NCI-H1417 treated with DMSO at 0.1 percent for 48 hours (cell line): Measurements from ENCODE around the gene ATP11B.

Source experiments
- DNase-seq: peaks from one replicate; lab custom pipeline; 2025; lab: John Stamatoyannopoulos, UW

The ATP11B gene

GRCh38 chr3:182910936-182911781 is 117.9 kb downstream of the ATP11B start:
- DNase-seq: no peak

- DNase-seq: no peak
These were observed 118.4 kb downstream of the ATP11B start for GRCh38 chr3:182911782-182912111.

- no peak for DNase-seq
These were observed 119.2 kb downstream of the ATP11B start for GRCh38 chr3:182912474-182912873.

- peak; percentile 23 for DNase-seq
These were observed 120.6 kb downstream of the ATP11B start for GRCh38 chr3:182913889-182914288.

GRCh38 chr3:182914341-182914740 is 121.0 kb downstream of the ATP11B start:
- no peak for DNase-seq

- no peak for DNase-seq
These were observed 123.8 kb downstream of the ATP11B start for GRCh38 chr3:182917134-182917533.

GRCh38 chr3:182919866-182920357 is 126.6 kb downstream of the ATP11B start:
- no peak for DNase-seq

GRCh38 chr3:182920515-182921084 is 127.3 kb downstream of the ATP11B start:
- no peak for DNase-seq

- DNase-seq: no peak
These were observed 128.5 kb downstream of the ATP11B start for GRCh38 chr3:182921665-182922355.

- no peak for DNase-seq
These were observed 132.1 kb downstream of the ATP11B start for GRCh38 chr3:182925330-182925943.

- DNase-seq: no peak
These were observed 132.6 kb downstream of the ATP11B start for GRCh38 chr3:182925944-182926337.

GRCh38 chr3:182935803-182936202 is 142.5 kb downstream of the ATP11B start:
- no peak for DNase-seq

GRCh38 chr3:182936239-182936917 is 143.1 kb downstream of the ATP11B start:
- DNase-seq: no peak

GRCh38 chr3:182936918-182937285 is 143.6 kb downstream of the ATP11B start:
- no peak for DNase-seq

- DNase-seq: no peak
These were observed 144.2 kb downstream of the ATP11B start for GRCh38 chr3:182937293-182938051.

- no peak for DNase-seq
These were observed 147.0 kb downstream of the ATP11B start for GRCh38 chr3:182940266-182940808.

- DNase-seq: no peak
These were observed 148.4 kb downstream of the ATP11B start for GRCh38 chr3:182941719-182942118.

- DNase-seq: no peak
These were observed 154.6 kb downstream of the ATP11B start for GRCh38 chr3:182947888-182948287.

GRCh38 chr3:182948305-182948704 is 155.0 kb downstream of the ATP11B start:
- no peak for DNase-seq

GRCh38 chr3:182949688-182950087 is 156.4 kb downstream of the ATP11B start:
- DNase-seq: no peak
